Type B pancreatic cell (in vitro differentiated cells): ENCODE data around the gene MARK2. TPM values are rescaled to one million over a fixed set of nuclear protein-coding genes. Genes with fewer than 3 reads are reported as not detected.

ENCODE experiments used
- DNase-seq: peaks from one replicate; pipeline ENCODE4 v3.0.0; 2021; ENCODE audit warnings: mixed read lengths; ENCODE audit not compliant: unreplicated experiment; ENCODE audit errors: extremely low spot score
- H3K27ac Mint-ChIP-seq: 2 replicates; pipeline ENCODE4 v1.8.0; 2021; ENCODE audit warnings: mild to moderate bottlenecking, mixed read lengths
- H3K27me3 Mint-ChIP-seq: 2 replicates; pipeline ENCODE4 v1.8.0; 2021; ENCODE audit warnings: mixed read lengths
- H3K36me3 Mint-ChIP-seq: 2 replicates; pipeline ENCODE4 v1.8.0; 2021; ENCODE audit warnings: mixed read lengths
- H3K4me1 Mint-ChIP-seq: one replicate; pipeline ENCODE4 v1.8.0; 2021; ENCODE audit warnings: mixed read lengths; ENCODE audit not compliant: unreplicated experiment
- H3K4me3 Mint-ChIP-seq: 2 replicates; pipeline ENCODE4 v1.8.0; 2021; ENCODE audit warnings: mild to moderate bottlenecking, mixed read lengths
- H3K9me3 Mint-ChIP-seq: 2 replicates; pipeline ENCODE4 v1.8.0; 2021; ENCODE audit warnings: mixed read lengths
- CTCF ChIP-seq: fragments of 200-600 bp; sonication (generic); conservative IDR thresholded peaks from 2 replicates; pipeline ENCODE4 v1.5.0; 2021; ENCODE audit warnings: antibody characterized with exemption, mild to moderate bottlenecking
- total RNA-seq: library from RNA; stranded (reverse); gene quantifications from 2 replicates; pipeline ENCODE4 v1.2.1, GENCODE V29; 2021; ENCODE audit warnings: low replicate concordance

The MARK2 gene
- total RNA-seq, 1 donor from 2014 or later: 52.8 TPM

- peak overlapping the region; percentile 71 for H3K4me3 Mint-ChIP-seq
- no peak for TF ChIP-seq CTCF
- H3K9me3 Mint-ChIP-seq: no peaks in the 10 kb centered on the region
- peak overlapping the region; percentile 68 for H3K27ac Mint-ChIP-seq
- peaks cover 11% of the 10 kb centered on the region for H3K4me1 Mint-ChIP-seq
- no peaks in the 10 kb centered on the region for H3K36me3 Mint-ChIP-seq
- H3K27me3 Mint-ChIP-seq: no peaks in the 10 kb centered on the region
- DNase-seq: no peak
Observed at GRCh38 chr11:63920126-63920938, 81.4 kb downstream of the MARK2 start.

GRCh38 chr11:63920939-63921417, 82.1 kb downstream of the MARK2 start:
- Mint-ChIP-seq H3K4me1 (peaks cover 11% of the 10 kb centered on the region), H3K9me3 (no peaks in the 10 kb centered on the region), H3K27ac (no peak overlapping the region), H3K27me3 (no peaks in the 10 kb centered on the region), H3K36me3 (no peaks in the 10 kb centered on the region), H3K4me3 (no peak overlapping the region)
- no peak for DNase-seq
- TF ChIP-seq CTCF: peak; percentile 80

GRCh38 chr11:63922673-63923192, 83.8 kb downstream of the MARK2 start:
- no peak for DNase-seq
- Mint-ChIP-seq H3K4me3 (no peak overlapping the region), H3K27me3 (no peaks in the 10 kb centered on the region), H3K36me3 (no peaks in the 10 kb centered on the region), H3K4me1 (peaks cover 11% of the 10 kb centered on the region), H3K27ac (peak overlapping the region; percentile 58), H3K9me3 (no peaks in the 10 kb centered on the region)
- no peak for TF ChIP-seq CTCF

- Mint-ChIP-seq H3K27ac (peak overlapping the region; percentile 58), H3K27me3 (no peaks in the 10 kb centered on the region), H3K36me3 (no peaks in the 10 kb centered on the region), H3K4me1 (peaks cover 11% of the 10 kb centered on the region), H3K9me3 (no peaks in the 10 kb centered on the region), H3K4me3 (no peak overlapping the region)
- DNase-seq: no peak
- TF ChIP-seq CTCF: no peak
Observed at GRCh38 chr11:63923319-63923718, 84.4 kb downstream of the MARK2 start.

GRCh38 chr11:63929616-63930015, 90.7 kb downstream of the MARK2 start:
- H3K27me3 Mint-ChIP-seq: no peaks in the 10 kb centered on the region
- no peak overlapping the region for H3K27ac Mint-ChIP-seq
- TF ChIP-seq CTCF: no peak
- H3K9me3 Mint-ChIP-seq: no peaks in the 10 kb centered on the region
- peaks cover 13% of the 10 kb centered on the region for H3K4me1 Mint-ChIP-seq
- no peak for DNase-seq
- H3K36me3 Mint-ChIP-seq: no peaks in the 10 kb centered on the region
- H3K4me3 Mint-ChIP-seq: no peak overlapping the region
